Fibroblast of mammary gland (primary cell): ENCODE results near the gene OR51D1.

ENCODE experiments used
- DNase-seq: peaks from one replicate; pipeline ENCODE4 v3.0.0-alpha.2; 2010; ENCODE audit warnings: low read depth
- H3K4me3 ChIP-seq: 2 replicates; pipeline ENCODE4 v1.5.1; 2011; ENCODE audit warnings: low read depth, mild to moderate bottlenecking, low read length, moderate library complexity; ENCODE audit not compliant: control insufficient read depth
- CTCF ChIP-seq: conservative IDR thresholded peaks from 2 replicates; pipeline ENCODE4 v1.5.1; 2011; ENCODE audit warnings: low read depth, low read length, inconsistent platforms; ENCODE audit not compliant: control insufficient read depth, insufficient read depth

The OR51D1 gene

GRCh38 chr11:4636136-4636535 is 1.1 kb upstream of the OR51D1 start:
- no peak for TF ChIP-seq CTCF
- no peak for DNase-seq
- no peak overlapping the region for H3K4me3 ChIP-seq

- H3K4me3 ChIP-seq, result no peak overlapping the region
- no peak for DNase-seq
- TF ChIP-seq CTCF, result no peak
Measured at GRCh38 chr11:4637662-4638047, 378 bp downstream of the OR51D1 start.

- no peak for DNase-seq
- no peak for TF ChIP-seq CTCF
Measured at GRCh38 chr11:4639931-4640330, 2.7 kb downstream of the OR51D1 start.

GRCh38 chr11:4641501-4641900 is 4.2 kb downstream of the OR51D1 start:
- H3K4me3 ChIP-seq, result no peak overlapping the region
- TF ChIP-seq CTCF, result no peak
- DNase-seq, result no peak

More at GRCh38 chr11:4639931-4640330, 2.7 kb downstream of the OR51D1 start:
- no peak overlapping the region for H3K4me3 ChIP-seq

GRCh38 chr11:4642043-4642442 is 4.8 kb downstream of the OR51D1 start:
- no peak overlapping the region for H3K4me3 ChIP-seq
- TF ChIP-seq CTCF, result no peak
- DNase-seq, result no peak

- no peak for TF ChIP-seq CTCF
- no peak for DNase-seq
- H3K4me3 ChIP-seq, result no peak overlapping the region
Measured at GRCh38 chr11:4643076-4643475, 5.8 kb downstream of the OR51D1 start.

GRCh38 chr11:4643682-4644081 is 6.4 kb downstream of the OR51D1 start, which contains the start of gene OR51E1:
Gene OR51E1 (plus strand): TSS chr11:4643982. CDS start chr11:4652527, 8,545 bp downstream.
- no peak for TF ChIP-seq CTCF
- no peak for DNase-seq
- H3K4me3 ChIP-seq, result no peak within 1 kb of the TSS
